ENCODE data around the gene FBF1.

FBF1 gene

GRCh38 chr17:75876938-75877751 lies 63.7 kb downstream of the FBF1 start:
- peak overlapping the region; percentile 95 for H3K4me2 ChIP-seq
- H3K4me1 ChIP-seq (ENCODE audit: low read depth, poor library complexity, severe bottlenecking), result peaks cover 36% of the 10 kb centered on the region
- peak overlapping the region; percentile 98 for H3K9ac ChIP-seq
- peak overlapping the region; percentile 31; the same call in 1 of the 2 replicates for H2AFZ ChIP-seq (ENCODE audit: low read depth)
- no peaks in the 10 kb centered on the region for H4K20me1 ChIP-seq (ENCODE audit: insufficient read depth)
- H3K4me3 ChIP-seq (IDR thresholded peaks at IDR 0.05; ENCODE audit: insufficient read depth, low read depth, low read length), result no peak overlapping the region
- TF ChIP-seq CTCF (conservative IDR thresholded peaks at IDR 0.05; ENCODE audit: low read depth, low read length), result no peak
- H3K27ac ChIP-seq, result peak overlapping the region; percentile 98
- H3K79me2 ChIP-seq (ENCODE audit: insufficient read depth, low read depth), result peaks cover 25% of the 10 kb centered on the region
- no peaks in the 10 kb centered on the region for H3K27me3 ChIP-seq (ENCODE audit: insufficient read depth, low read depth)
- no peaks in the 10 kb centered on the region for H3K36me3 ChIP-seq (ENCODE audit: insufficient read depth)

GRCh38 chr17:75876190-75876937 lies 64.5 kb downstream of the FBF1 start:
- Histone ChIP-seq H3K36me3 (ENCODE audit: insufficient read depth) (no peaks in the 10 kb centered on the region), H2AFZ (ENCODE audit: low read depth) (no peak overlapping the region; the same call in 1 of the 2 replicates), H4K20me1 (ENCODE audit: insufficient read depth) (no peaks in the 10 kb centered on the region), H3K4me1 (ENCODE audit: low read depth, poor library complexity, severe bottlenecking) (peaks cover 40% of the 10 kb centered on the region), H3K79me2 (ENCODE audit: insufficient read depth, low read depth) (peaks cover 25% of the 10 kb centered on the region), H3K27me3 (ENCODE audit: insufficient read depth, low read depth) (no peaks in the 10 kb centered on the region), H3K4me2 (peak overlapping the region; percentile 95), H3K27ac (peak overlapping the region; percentile 98), H3K9ac (peak overlapping the region; percentile 98), H3K4me3 (IDR thresholded peaks at IDR 0.05; ENCODE audit: insufficient read depth, low read depth, low read length) (no peak overlapping the region)
- no peak; the same call in none of the 2 replicates for TF ChIP-seq CTCF (conservative IDR thresholded peaks at IDR 0.05; ENCODE audit: low read depth, low read length)

DNA sequence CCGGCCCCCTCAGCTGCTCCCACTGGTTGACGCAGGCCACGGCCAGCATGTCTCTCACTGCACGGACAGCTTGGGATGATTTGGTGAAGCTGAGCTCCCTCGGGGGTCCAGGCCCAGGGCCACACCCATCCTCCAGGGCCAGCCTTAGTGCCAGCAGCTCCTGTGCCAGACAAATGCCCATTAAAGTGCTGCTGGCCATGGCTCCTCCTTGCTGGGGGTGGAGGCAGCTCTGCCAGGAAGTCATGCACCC lies 65.0 kb downstream of the FBF1 start:
- no peak for TF ChIP-seq CTCF (conservative IDR thresholded peaks at IDR 0.05; ENCODE audit: low read depth, low read length)
- Histone ChIP-seq H3K9ac (peak overlapping the region; percentile 98; the same call in 1 of the 2 replicates), H3K27ac (peak overlapping the region; percentile 98), H3K27me3 (ENCODE audit: insufficient read depth, low read depth) (no peaks in the 10 kb centered on the region), H3K4me1 (ENCODE audit: low read depth, poor library complexity, severe bottlenecking) (peaks cover 40% of the 10 kb centered on the region), H3K4me2 (peak overlapping the region; percentile 95), H2AFZ (ENCODE audit: low read depth) (no peak overlapping the region; the same call in 1 of the 2 replicates), H4K20me1 (ENCODE audit: insufficient read depth) (no peaks in the 10 kb centered on the region), H3K79me2 (ENCODE audit: insufficient read depth, low read depth) (peaks cover 25% of the 10 kb centered on the region), H3K4me3 (IDR thresholded peaks at IDR 0.05; ENCODE audit: insufficient read depth, low read depth, low read length) (no peak overlapping the region), H3K36me3 (ENCODE audit: insufficient read depth) (no peaks in the 10 kb centered on the region)

- Histone ChIP-seq H3K4me2 (peak overlapping the region; percentile 95), H3K27ac (peak overlapping the region; percentile 98), H3K27me3 (ENCODE audit: insufficient read depth, low read depth) (no peaks in the 10 kb centered on the region), H3K36me3 (ENCODE audit: insufficient read depth) (no peaks in the 10 kb centered on the region), H4K20me1 (ENCODE audit: insufficient read depth) (no peaks in the 10 kb centered on the region), H3K4me3 (IDR thresholded peaks at IDR 0.05; ENCODE audit: insufficient read depth, low read depth, low read length) (no peak overlapping the region), H3K9ac (peak overlapping the region; percentile 98; the same call in 1 of the 2 replicates), H3K4me1 (ENCODE audit: low read depth, poor library complexity, severe bottlenecking) (peaks cover 40% of the 10 kb centered on the region), H3K79me2 (ENCODE audit: insufficient read depth, low read depth) (peaks cover 25% of the 10 kb centered on the region), H2AFZ (ENCODE audit: low read depth) (no peak overlapping the region)
- TF ChIP-seq CTCF (conservative IDR thresholded peaks at IDR 0.05; ENCODE audit: low read depth, low read length), result no peak
These were observed 65.5 kb downstream of the FBF1 start for GRCh38 chr17:75875182-75875939.
